HG03025 (cell line): ENCODE results near the gene MUC20.
"Not testable (repeated sequence)": the region's sequence is repeated elsewhere in the genome, so short reads cannot be mapped to it uniquely, and the experiment has no call there.

Experiments used
- ATAC-seq: cut with Tn5 transposase; IDR thresholded peaks from one replicate; pipeline ENCODE4 v1.9.1; 2021; ENCODE audit warnings: mild to moderate bottlenecking, moderate library complexity; ENCODE audit not compliant: unreplicated experiment, low FRiP score

MUC20 gene

DNA sequence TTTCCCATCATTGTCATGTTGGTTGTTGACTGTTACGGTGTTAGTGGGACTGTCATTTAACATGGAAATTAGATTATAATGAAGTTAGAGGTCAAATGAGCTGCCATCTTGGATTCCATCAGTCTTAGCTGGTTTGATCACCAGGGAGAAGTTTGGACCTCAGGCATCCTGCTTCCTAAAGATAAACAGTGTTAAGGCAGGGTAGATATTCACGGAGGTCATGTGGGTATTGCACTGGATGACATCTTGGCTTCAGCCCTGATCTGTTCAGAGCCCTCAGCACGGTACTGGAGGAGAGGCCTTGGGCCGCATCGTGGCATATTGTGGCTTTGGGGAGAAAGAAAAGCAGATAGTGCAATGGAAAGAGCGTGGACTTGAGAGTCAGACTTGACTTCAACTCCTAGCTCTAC, 11.1 kb upstream of the MUC20 start:
- ATAC-seq: no peak

DNA sequence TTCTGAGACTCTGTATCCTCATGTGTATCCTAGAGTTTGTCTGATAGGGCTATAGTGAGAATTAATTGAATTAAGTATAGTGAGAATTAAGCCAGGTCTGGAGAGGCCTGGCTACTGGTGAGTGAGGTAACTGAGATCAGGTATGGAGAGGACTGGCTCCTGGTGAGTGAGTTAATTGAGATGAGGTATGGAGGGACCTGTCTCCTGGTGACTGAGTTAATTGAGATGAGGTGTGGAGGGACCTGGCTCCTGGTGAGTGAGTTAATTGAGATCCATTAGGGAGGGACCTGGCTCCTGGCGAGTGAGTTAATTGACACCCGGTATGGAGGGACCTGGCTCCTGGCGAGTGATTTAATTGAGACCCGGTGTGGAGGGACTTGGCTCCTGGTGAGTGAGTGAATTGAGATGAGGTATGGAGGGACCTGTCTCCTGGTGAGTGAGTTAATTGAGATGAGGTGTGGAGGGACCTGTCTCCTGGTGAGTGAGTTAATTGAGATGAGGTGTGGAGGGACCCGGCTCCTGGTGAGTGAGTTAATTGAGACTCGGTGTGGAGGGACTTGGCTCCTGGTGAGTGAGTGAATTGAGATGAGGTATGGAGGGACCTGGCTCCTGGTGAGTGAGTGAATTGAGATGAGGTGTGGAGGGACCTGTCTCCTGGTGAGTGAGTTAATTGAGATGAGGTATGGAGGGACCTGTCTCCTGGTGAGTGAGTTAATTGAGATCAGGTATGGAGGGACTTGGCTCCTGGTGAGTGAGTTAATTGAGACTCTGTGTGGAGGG, 10.5 kb upstream of the MUC20 start:
- ATAC-seq: not testable (repeated sequence)

DNA sequence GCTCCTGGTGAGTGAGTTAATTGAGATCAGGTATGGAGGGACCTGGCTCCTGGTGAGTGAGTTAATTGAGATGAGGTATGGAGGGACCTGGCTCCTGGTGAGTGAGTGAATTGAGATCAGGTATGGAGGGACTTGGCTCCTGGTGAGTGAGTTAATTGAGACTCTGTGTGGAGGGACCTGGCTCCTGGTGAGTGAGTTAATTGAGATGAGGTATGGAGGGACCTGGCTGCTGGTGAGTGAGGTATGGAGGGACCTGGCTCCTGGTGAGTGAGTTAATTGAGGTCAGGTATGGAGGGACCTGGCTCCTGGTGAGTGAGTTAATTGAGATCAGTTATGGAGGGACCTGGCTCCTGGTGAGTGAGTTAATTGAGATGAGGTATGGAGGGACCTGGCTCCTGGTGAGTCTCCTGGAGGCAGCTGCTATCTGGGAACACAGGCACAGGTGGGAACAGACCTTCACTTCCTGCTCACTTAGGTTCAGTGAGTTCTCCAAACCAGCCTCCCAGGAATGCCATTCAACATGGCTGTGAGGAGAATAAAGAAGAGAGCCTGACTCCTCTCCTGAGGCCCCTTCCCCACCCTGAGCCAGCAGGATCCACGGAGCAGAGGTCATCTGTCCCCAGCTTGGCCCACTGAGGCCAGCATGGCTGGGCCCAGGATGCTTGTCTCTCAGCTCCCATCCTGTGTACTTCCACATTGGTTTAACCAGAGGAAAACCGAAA, 9.5 kb upstream of the MUC20 start:
- ATAC-seq: not testable (repeated sequence)

DNA sequence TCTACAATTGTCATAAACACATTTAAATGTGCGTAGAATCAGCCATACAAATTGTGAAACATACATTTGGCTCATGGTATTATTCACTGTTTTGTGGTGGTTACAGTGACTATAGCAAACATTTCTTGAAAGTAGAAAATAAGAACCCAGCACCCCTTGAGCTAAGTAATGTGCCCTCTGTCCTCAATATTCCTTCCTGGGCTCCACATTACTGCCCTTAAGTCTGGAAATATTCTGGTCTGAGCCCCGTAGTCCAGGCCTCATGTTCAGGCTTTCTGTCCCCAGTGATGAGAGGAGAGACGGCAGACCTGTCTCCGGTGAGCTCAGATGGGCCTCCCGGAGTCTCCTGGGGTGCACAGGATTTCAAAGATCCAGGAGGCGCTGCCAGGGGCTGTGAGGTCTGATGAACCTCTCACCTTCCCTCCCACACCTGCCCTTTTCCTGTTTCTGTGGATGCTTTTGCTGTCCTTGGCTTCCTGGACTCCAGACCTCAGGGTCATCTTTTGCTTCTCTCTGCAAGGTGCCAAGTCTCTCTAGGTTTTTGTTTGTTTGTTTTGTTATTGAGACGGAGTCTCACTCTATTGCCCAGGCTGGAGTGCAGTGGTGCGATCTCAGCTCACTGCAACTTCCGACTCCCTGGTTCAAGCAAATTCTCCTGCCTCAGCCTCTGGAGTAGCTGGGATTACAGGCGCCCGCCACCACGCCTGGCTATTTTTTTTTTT, 8.8 kb upstream of the MUC20 start:
- no peak for ATAC-seq

DNA sequence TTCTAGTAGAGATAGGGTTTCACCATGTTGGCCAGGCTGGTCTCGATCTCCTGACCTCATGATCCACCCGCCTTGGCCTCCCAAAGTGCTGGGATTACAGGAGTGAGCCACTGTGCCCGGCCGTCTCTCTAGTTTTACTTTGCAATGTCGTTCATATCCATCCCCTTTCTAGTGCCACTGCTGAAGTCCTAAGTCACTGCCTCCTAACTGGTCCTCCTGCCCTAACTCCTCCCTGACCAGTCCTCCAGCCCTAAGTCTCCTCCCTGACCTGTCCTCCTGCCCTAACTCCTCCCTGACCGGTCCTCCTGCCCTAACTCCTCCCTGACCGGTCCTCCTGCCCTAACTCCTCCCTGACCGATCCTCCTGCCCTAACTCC, 8.3 kb upstream of the MUC20 start:
- not testable (repeated sequence) for ATAC-seq

DNA sequence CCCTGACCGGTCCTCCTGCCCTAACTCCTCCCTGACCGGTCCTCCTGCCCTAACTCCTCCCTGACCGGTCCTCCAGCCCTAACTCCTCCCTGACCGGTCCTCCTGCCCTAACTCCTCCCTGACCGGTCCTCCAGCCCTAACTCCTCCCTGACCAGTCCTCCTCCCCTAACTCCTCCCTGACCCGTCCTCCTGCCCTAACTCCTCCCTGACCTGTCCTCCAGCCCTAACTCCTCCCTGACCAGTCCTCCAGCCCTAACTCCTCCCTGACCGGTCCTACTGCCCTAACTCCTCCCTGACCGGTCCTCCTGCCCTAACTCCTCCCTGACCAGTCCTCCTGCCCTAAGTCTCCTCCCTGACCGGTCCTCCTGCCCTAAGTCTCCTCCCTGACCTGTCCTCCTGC, 7.6 kb upstream of the MUC20 start:
- ATAC-seq: not testable (repeated sequence)

DNA sequence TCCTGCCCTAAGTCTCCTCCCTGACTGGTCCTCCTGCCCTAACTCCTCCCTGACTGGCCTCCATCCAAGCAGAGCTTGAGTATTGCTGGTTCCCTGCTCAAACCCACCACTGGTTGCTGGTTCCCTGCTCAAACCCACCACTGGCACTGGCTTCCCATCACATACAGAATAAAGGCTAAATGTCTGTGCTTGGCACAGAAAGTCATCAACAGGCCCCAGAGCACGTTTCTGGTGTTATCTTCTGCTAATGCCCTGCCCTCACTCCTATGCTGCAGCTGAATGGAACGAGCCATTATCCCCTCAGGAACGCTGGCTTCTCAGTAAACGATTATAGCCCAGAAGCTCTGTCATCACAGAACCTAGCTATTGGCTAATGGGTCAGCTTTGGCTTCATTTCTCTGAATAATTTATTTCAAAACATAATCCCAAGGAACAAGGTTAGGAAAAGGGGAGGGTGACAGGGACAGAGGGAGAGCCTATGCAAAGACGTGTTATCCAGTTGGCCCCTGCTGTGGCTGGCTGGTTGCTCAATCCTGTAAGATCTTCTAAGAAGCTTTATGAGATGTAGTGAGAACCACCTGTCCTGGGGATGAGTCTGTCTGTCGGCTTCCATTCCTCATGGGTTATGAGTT, 6.3 kb upstream of the MUC20 start:
- no peak for ATAC-seq

DNA sequence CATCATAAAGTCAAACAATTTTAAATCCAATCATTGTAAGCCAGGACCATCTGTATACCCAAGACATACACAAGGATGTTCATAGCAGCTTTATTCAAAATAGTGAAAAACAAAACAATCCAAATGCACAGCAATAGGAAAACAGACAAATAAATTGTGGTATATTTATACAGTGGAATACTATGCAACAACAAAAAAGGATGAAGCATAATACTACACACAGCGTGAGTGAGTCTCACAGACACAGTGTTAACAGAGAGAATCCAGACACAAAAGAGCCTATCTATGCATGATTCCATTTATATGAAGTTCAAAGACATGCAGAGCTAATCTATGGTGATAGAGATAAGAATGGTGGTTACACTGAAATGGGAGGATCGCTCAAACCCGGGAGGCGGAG, 5.6 kb upstream of the MUC20 start:
- ATAC-seq: no peak

DNA sequence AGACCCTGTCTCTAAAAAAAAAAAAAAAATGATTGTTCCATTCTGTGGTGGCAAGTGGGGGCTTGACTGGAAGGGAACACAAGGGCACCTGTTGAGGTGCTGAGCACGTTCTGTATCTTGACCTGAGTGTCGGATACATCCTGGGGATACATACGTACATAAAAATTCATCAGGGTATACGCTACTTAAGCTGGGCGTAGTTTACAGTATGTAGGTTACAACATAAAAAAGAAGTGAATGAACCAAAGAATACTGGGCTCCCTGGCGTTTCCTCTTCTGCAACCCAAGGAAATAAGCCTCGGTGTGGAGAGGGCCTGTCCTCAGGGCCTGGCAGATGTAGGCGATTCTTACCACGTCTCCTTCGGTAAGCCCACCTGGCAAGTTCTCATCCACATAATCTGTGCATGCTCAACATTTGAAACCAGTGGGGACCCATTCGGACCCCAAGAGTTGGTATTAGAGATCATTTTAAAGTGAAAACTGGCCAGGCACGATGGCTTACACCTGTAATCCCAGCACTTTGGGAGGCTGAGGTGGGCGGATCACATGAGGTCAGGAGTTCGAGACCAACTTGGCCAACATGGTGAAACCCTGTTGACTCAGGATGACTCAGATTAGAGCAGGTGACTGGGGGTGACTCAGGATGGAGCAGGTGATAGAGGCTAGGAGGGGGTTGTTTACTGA, 5.1 kb upstream of the MUC20 start:
- ATAC-seq: no peak

DNA sequence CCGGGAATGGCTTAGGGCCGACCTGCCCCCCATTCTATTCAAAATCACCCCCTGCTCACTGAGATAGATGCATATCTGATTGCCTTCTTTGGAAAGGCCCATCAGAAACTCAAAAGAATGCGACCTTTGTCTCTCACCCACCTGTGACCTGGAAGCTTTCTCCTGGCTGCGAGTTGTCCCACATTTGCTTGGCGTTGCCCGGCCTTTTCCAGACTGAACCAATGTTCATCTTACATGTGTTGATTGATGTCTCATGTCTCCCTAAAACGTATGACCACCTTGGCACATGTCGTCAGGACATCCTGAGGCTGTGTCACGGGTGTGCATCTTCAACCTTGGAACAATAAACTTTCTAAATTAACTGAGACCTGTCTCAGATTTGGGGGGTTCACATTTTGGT, 3.4 kb upstream of the MUC20 start:
- no peak for ATAC-seq

DNA sequence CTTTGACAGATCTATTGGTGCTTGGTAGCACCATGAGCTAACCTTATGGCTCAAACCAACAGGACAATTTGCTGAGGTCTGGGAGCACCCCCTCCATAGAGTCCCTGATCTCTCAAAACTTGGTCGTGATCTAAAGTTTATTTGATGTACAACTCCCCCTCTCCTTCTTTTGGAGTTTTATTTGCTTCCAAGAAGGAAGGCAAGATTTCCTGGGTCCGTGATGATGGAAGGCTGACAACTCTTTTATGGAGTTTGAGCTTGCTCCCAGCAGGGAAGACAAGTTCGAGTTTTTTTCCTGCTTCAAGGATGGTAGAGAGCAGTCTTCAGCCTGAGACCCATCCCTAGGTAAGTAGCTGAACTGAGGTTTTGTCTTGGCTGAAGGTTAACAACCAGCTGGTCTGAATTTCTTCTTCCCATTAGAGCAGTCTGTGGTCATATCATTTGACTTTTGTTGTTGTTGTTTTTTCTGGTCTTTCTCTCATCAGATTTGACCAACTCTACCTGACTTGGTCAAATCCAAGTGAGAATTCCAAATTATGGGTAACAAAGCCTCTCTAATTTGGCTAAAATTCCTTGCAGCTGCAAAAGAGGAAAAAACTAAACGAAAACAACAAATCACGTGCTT, 2.8 kb upstream of the MUC20 start:
- ATAC-seq: no peak

DNA sequence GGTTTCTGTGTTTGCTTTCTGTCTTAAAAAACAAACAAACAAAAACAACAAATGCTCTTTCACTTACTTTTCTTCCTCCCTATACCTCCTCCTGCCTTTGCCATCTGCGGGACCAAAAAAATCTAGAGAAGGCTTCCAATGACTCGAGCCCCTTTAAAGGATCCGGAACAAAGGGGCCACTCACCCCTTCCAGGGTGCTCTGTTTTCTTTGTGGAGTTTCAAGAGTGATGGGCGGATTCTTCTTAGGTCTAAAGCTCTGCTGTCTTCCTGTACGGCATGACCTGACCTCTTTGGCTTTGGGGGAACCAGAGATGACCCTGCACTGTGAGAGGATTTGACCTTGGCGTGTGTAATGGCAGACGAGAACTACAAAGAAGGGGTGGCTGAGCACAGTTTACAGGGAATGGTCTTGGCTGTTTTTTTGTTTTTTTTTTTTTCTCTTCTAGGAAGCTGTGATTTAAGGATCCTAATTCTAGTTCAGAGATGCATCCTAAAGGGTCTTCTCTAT, 2.2 kb upstream of the MUC20 start:
- no peak for ATAC-seq

DNA sequence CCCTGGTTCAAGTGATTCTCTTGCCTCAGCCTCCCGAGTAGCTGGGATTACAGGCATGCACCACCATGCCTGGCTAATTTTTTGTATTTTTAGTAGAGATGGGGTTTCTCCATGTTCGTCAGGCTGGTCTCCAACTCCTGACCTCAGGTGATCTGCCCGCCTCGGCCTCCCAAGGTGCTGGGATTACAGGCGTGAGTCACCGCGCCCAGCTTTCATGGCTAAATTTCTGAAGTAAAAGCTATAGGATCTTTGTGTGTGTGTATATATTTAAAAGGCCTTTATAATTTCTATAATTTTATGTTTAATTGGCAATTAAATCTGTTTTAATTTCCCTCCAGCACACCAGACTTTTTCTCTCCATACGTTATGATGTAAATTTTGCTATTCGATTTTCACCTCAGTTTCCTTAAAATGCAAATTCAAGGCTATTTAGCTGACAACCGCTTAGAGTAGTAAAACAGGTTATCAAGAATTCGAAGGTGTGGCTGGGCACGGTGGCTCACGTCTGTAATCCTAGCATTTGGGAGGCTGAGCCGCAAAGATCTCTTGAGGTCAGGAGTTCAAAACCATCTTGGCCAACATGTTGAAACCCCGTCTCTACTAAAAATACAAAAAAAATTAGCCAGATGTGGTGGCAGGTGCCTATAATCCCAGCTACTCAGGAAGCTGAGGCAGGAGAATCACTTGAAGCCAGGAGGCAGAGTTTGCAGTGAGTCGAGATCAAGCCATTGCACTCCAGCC, 1.1 kb upstream of the MUC20 start:
- not testable (repeated sequence) for ATAC-seq

DNA sequence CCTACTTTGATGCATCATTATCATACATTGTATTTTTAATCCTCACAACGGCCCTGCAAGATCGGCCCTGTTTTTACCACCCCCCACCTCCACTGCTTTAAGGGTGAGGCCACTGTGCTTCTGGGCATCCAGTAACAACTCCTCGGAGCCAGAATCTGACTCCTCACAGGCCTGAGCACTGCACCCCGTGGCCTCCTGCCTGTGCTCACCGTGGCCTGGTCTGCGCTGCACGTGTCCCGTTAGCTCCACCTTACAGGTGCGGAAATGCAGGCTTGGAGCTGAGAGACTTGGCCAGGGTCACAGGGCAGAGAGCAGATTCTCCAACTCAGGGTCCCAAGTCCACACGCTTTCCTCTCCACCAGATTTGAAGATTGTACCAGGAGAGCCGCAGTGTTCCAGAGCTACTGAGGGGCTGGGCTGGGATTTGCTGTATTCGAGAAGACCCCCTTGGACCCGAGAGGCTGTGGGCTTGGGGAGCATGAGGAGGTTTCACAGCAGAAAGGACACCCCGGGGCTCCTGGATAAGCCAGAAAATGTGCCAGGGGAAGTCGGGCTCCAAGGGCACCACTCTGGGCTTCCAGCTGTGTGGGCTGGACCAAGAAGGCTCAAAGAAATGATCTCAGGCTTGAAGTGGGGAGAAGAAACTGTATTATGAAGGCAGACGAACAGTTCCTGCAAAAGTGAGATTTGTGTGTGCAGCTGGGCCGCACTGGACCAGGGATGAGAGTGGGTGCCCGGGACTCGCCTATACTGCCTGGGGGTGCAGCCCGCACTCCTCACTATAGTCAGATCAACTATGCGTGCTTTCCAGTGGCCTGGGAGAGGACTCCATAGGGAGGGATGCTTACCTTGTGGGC, 1.6 kb downstream of the MUC20 start:
- ATAC-seq: not testable (repeated sequence)

DNA sequence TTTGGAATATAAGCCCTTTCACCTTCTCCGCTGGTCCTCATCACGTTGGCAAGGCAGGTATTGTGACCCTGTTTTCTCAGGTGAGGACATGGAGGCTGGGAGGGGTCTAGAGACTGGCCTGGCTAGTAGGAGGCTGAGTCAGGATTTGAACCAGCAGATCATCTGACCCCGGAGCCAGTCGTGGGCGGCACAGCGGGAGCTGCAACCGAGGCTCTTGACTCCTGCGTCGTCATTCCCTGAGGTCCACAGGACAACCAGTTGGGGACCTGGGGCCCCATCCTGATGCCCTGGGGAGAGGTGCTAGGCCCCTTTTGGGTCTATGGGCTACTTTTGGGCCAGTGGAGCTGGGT, 2.2 kb downstream of the MUC20 start:
- not testable (repeated sequence) for ATAC-seq

DNA sequence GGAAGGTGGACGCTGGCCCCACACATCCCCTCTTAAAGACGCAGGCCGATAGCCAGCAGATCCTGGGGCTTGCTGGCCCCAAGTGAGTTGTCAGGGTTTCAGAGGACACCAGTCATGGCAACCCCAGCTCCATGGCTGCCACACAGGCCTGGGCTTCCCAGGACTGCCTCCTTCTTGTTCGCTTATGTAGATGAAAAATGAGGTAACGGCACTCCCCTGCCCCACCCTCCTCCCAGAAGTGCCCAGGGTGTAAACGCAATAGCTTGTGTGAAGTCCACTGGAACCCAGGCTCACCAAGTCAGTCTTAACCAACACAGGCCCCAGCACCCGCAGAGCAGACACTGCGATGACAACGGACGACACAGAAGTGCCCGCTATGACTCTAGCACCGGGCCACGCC, 3.6 kb downstream of the MUC20 start:
- ATAC-seq: not testable (repeated sequence)

DNA sequence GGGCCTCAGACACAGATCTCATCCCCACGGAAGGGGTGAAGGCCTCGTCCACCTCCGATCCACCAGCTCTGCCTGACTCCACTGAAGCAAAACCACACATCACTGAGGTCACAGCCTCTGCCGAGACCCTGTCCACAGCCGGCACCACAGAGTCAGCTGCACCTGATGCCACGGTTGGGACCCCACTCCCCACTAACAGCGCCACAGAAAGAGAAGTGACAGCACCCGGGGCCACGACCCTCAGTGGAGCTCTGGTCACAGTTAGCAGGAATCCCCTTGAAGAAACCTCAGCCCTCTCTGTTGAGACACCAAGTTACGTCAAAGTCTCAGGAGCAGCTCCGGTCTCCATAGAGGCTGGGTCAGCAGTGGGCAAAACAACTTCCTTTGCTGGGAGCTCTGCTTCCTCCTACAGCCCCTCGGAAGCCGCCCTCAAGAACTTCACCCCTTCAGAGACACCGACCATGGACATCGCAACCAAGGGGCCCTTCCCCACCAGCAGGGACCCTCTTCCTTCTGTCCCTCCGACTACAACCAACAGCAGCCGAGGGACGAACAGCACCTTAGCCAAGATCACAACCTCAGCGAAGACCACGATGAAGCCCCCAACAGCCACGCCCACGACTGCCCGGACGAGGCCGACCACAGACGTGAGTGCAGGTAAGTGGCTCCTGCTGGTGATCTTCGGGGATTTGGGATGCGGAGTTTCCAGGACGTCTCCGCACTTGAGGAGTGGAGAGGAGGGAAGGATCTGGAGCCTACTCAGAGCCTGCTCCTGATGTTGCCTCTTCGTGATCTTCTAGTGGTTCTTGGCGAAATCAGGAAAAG, 5.3 kb downstream of the MUC20 start:
- ATAC-seq: not testable (repeated sequence)
